A549 (cell line): ENCODE measurements around the gene ZSCAN22. TPM values are rescaled to one million over a fixed set of nuclear protein-coding genes. Genes with fewer than 3 reads are reported as not detected.

ENCODE experiments used
- ATAC-seq, 2 experiments: fragments of 200-7000 bp in 1 of 2; fragments of >200 bp in 1 of 2; cut with Nextera tagmentation in 1 of 2; cut with Tn5 transposase in 1 of 2; 3 replicates each; pipeline versions ENCODE4 v1.8.0 to v1.9.1; 2018 to 2020; ENCODE audit warnings: mild to moderate bottlenecking in 1 of 2, moderate library complexity in 1 of 2
- CTCF ChIA-PET: fragments of 300-600 bp; sonication (Branson Sonifier 250); formaldehyde crosslinking; extraction: SDS; loops from one replicate; lab custom pipeline; 2021; ENCODE audit warnings: antibody characterized with exemption, inconsistent platforms; lab: Yijun Ruan, JAX
- POLR2A ChIA-PET: fragments of 350-600 bp; formaldehyde crosslinking; extraction: SDS; loops from one replicate; lab custom pipeline; 2021; ENCODE audit warnings: antibody characterized with exemption, inconsistent platforms; lab: Yijun Ruan, JAX
- DNase-seq, 2 experiments: peaks; one replicate each; pipeline versions ENCODE4 v3.0.0 to v3.0.0-alpha.2; 2011 to 2016; ENCODE audit warnings: low read depth in 1 of 2, low spot score in 1 of 2
- FAIRE-seq: peaks from 2 replicates; lab custom pipeline; 2011; peaks lifted over from hg19 to GRCh38; lab: Jason Lieb, UNC
- H3K27ac ChIP-seq, 2 experiments: fragments of >200 bp; sonication (Bioruptor Twin); formaldehyde crosslinking; 3 replicates each; pipeline ENCODE4 v1.5.1; 2016 to 2017
- H3K4me1 ChIP-seq: fragments of >200 bp; sonication (Bioruptor Twin); formaldehyde crosslinking; 3 replicates; pipeline ENCODE4 v1.6.1; 2016
- H3K4me2 ChIP-seq: fragments of >200 bp; sonication (Bioruptor Twin); formaldehyde crosslinking; 3 replicates; pipeline ENCODE4 v1.6.1; 2016
- H3K4me3 ChIP-seq: fragments of >200 bp; sonication (Bioruptor Twin); formaldehyde crosslinking; 3 replicates; pipeline ENCODE4 v1.5.1; 2016
- H3K9me3 ChIP-seq: fragments of >200 bp; sonication (Bioruptor Twin); formaldehyde crosslinking; 3 replicates; pipeline ENCODE4 v1.6.1; 2016
- BCL3 ChIP-seq: fragments of >200 bp; sonication (Bioruptor Twin); formaldehyde crosslinking; IDR thresholded peaks from 3 replicates; pipeline ENCODE4 v1.6.1; 2016
- CBX2 ChIP-seq: fragments of 200-600 bp; sonication (generic); IDR thresholded peaks from 2 replicates; pipeline ENCODE4 v1.6.1; 2016; ENCODE audit warnings: low read depth, mild to moderate bottlenecking, borderline replicate concordance
- CTCF ChIP-seq: fragments of >200 bp; sonication (Bioruptor Twin); formaldehyde crosslinking; IDR thresholded peaks from 3 replicates; pipeline ENCODE4 v1.5.1; 2016
- EHF ChIP-seq: fragments of 250-450 bp; sonication (Bioruptor Pico); IDR thresholded peaks from 2 replicates; pipeline ENCODE4 v1.5.0; 2020; ENCODE audit warnings: mild to moderate bottlenecking
- FOXS1 ChIP-seq: fragments of 250-450 bp; sonication (Bioruptor Pico); IDR thresholded peaks from 2 replicates; pipeline ENCODE4 v1.5.0; 2020; ENCODE audit warnings: mild to moderate bottlenecking, moderate library complexity
- HDAC2 ChIP-seq: fragments of 200-600 bp; sonication (generic); IDR thresholded peaks from 2 replicates; pipeline ENCODE4 v1.6.1; 2016
- HEYL ChIP-seq: fragments of 250-450 bp; sonication (Bioruptor Pico); IDR thresholded peaks from 2 replicates; pipeline ENCODE4 v1.8.0; 2021; ENCODE audit warnings: mild to moderate bottlenecking, moderate library complexity
- HMGXB4 ChIP-seq: fragments of 250-450 bp; sonication (Bioruptor Pico); IDR thresholded peaks from 2 replicates; pipeline ENCODE4 v1.5.0; 2021; ENCODE audit warnings: mild to moderate bottlenecking, moderate library complexity, borderline replicate concordance
- HOXB13 ChIP-seq: fragments of 250-450 bp; sonication (Bioruptor Pico); IDR thresholded peaks from 2 replicates; pipeline ENCODE4 v1.5.0; 2020; ENCODE audit warnings: low read depth, mild to moderate bottlenecking, moderate library complexity
- JUN ChIP-seq, 2 experiments: fragments of >200 bp; sonication (Bioruptor Twin); formaldehyde crosslinking; IDR thresholded peaks; 2 replicates in 1 of 2; 3 replicates in 1 of 2; pipeline ENCODE4 v1.6.1; 2016 to 2017
- KDM5A ChIP-seq: fragments of 200-600 bp; sonication (generic); IDR thresholded peaks from 2 replicates; pipeline ENCODE4 v1.6.1; 2016; ENCODE audit warnings: antibody characterized with exemption, mild to moderate bottlenecking
- MAZ ChIP-seq: fragments of 150-350 bp; IDR thresholded peaks from 2 replicates; pipeline ENCODE4 v1.6.1; 2014; ENCODE audit warnings: antibody characterized with exemption, low read depth, low read length, borderline replicate concordance
- NPAS2 ChIP-seq: fragments of 250-450 bp; sonication (Bioruptor Pico); IDR thresholded peaks from 2 replicates; pipeline ENCODE4 v1.8.0; 2022; ENCODE audit warnings: mild to moderate bottlenecking, moderate library complexity, borderline replicate concordance
- NR3C1 ChIP-seq: fragments of >200 bp; sonication (Bioruptor Twin); formaldehyde crosslinking; IDR thresholded peaks from 3 replicates; pipeline ENCODE4 v1.6.1; 2017
- PBX3 ChIP-seq: IDR thresholded peaks from 2 replicates; pipeline ENCODE4 v1.6.1; 2012
- POLR2AphosphoS2 ChIP-seq: conservative IDR thresholded peaks from 2 replicates; pipeline ENCODE4 v1.6.1; 2012; ENCODE audit warnings: low read length, improper control_type of control experiment, inconsistent platforms
- REST ChIP-seq: fragments of 200-600 bp; sonication (generic); IDR thresholded peaks from 2 replicates; pipeline ENCODE4 v1.6.1; 2016; ENCODE audit warnings: antibody characterized with exemption, mild to moderate bottlenecking, moderate library complexity
- RNF2 ChIP-seq: fragments of 200-600 bp; sonication (generic); IDR thresholded peaks from 2 replicates; pipeline ENCODE4 v1.6.1; 2016; ENCODE audit warnings: low read depth, mild to moderate bottlenecking, antibody characterized with exemption, moderate library complexity, borderline replicate concordance
- SMC3 ChIP-seq: fragments of >200 bp; sonication (Bioruptor Twin); formaldehyde crosslinking; IDR thresholded peaks from 3 replicates; pipeline ENCODE4 v1.6.1; 2018; ENCODE audit warnings: inconsistent platforms
- SREBF2 ChIP-seq: fragments of 450-650 bp; IDR thresholded peaks from 2 replicates; pipeline ENCODE4 v1.6.1; 2014; ENCODE audit warnings: mild to moderate bottlenecking, moderate library complexity
- TFCP2L1 ChIP-seq: fragments of 250-450 bp; sonication (Bioruptor Pico); IDR thresholded peaks from 2 replicates; pipeline ENCODE4 v1.5.0; 2021; ENCODE audit warnings: mild to moderate bottlenecking
- USF2 ChIP-seq: fragments of 450-650 bp; IDR thresholded peaks from 2 replicates; pipeline ENCODE4 v1.6.1; 2014; ENCODE audit warnings: antibody characterized with exemption
- ZFP36 ChIP-seq: fragments of 450-650 bp; IDR thresholded peaks from 2 replicates; pipeline ENCODE4 v1.6.1; 2014; ENCODE audit warnings: borderline replicate concordance; ENCODE audit not compliant: partially characterized antibody
- WGBS: methylation state at CpG from one replicate; pipeline ENCODE4 v1.1.6; 2017; ENCODE audit errors: missing lambda C conversion rate; 5-methylcytosine and 5-hydroxymethylcytosine counted together
- polyA plus RNA-seq, 4 experiments: library from polyadenylated mRNA; depleted of rRNA in 3 of 4; stranded (reverse); fragments of >200 nt; fragmentation: RNase III in 1 of 4; extraction: RNeasy Plus Mini Kit Qiagen cat#74134 plus additional on column Dnase treatment in 1 of 4; gene quantifications; 2 replicates in 3 of 4; 3 replicates in 1 of 4; pipeline ENCODE4 v1.2.3, GENCODE V29; 2011 to 2017

Gene ZSCAN22
- polyA plus RNA-seq, 2 of the 4 experiments (the other 2 are of a cell fraction): 2.0 to 4.4 TPM

- Histone ChIP-seq H3K4me2 (peak overlapping the region; percentile 95), H3K4me3 (peak overlapping the region; percentile 81), H3K27ac (peak overlapping the region; percentile 99)
- DNase-seq: no peak
- TF ChIP-seq HEYL (no peak), NPAS2 (peak; percentile 36; the same call in 1 of the 2 replicates)
- TF ChIP-seq, all 56 proteins: peak for 1
- POLR2A ChIA-PET: interaction anchor here (0.6 to 3.8 kb wide), 4 partner anchors 9 to 131 kb away, joined by 3 to 18 read pairs (median 5); partner anchors contain the start of genes ZNF497 and ZNF584
- CTCF ChIA-PET: interaction anchor here (1.0 to 2.0 kb wide), 2 partner anchors 21 to 134 kb away, joined by 3 to 5 read pairs; partner anchors contain the start of gene ZBTB45
- 27% methylated on average over 35 of the region's 36 CpGs for WGBS
- ATAC-seq (peak; percentile 30 to 34), FAIRE-seq (no peak)
- Histone ChIP-seq H3K4me1 (peaks cover 46% of the 10 kb centered on the region), H3K9me3 (no peaks in the 10 kb centered on the region)
Measured at GRCh38 chr19:58385891-58386575, 59.2 kb downstream of the ZSCAN22 start.

- peak; percentile 95 for FAIRE-seq
- peak; percentile 82 to 91 for ATAC-seq
- under 1% methylated on average over 63 of the region's 64 CpGs for WGBS
- CTCF ChIA-PET: interaction anchor here (2.0 kb wide), 1 partner anchor 20 kb away, joined by 5 read pairs; no protein-coding TSS in a partner anchor
- H3K4me3 ChIP-seq: peak within 1 kb of the TSS; percentile 81
- no peaks in the 10 kb centered on the region for H3K9me3 ChIP-seq
- H3K4me1 ChIP-seq: peaks cover 45% of the 10 kb centered on the region
- peak within 1 kb of the TSS; percentile 96 for H3K4me2 ChIP-seq
- peak within 1 kb of the TSS; percentile 99 for H3K27ac ChIP-seq
- POLR2A ChIA-PET: interaction anchor here (1.2 to 3.8 kb wide), 4 partner anchors 10 to 25 kb away, joined by 3 to 18 read pairs (median 8); partner anchors contain the start of genes ZNF497 and ZNF584
- DNase-seq: peak; percentile 99 to 100
- TF ChIP-seq ZFP36: no peak
- peak; percentile 76 for TF ChIP-seq USF2
- TF ChIP-seq HMGXB4: peak; percentile 68
- no peak for TF ChIP-seq KDM5A
- peak; percentile 41 for TF ChIP-seq PBX3
- TF ChIP-seq POLR2AphosphoS2: 0 out of 2 replicates have a peak, but pooled peaks have one; percentile 34
- TF ChIP-seq SREBF2: no peak
- TF ChIP-seq MAZ: no peak
- TF ChIP-seq BCL3: peak; percentile 99
- peak; percentile 71 for TF ChIP-seq HOXB13 (CRISPR knock-in tag)
- TF ChIP-seq TFCP2L1 (CRISPR knock-in tag): peak; percentile 96
- TF ChIP-seq JUN (IDR thresholded peaks at IDR 0.05): peak; percentile 94 to 98
- TF ChIP-seq SMC3: no peak
- TF ChIP-seq CBX2: no peak
- TF ChIP-seq RNF2: peak; percentile 78; the same call in 1 of the 2 replicates
- peak; percentile 49; the same call in 1 of the 2 replicates for TF ChIP-seq FOXS1 (CRISPR knock-in tag)
- TF ChIP-seq REST: no peak; the same call in 1 of the 2 replicates
- no peak for TF ChIP-seq NR3C1
- no peak for TF ChIP-seq HDAC2
- TF ChIP-seq CTCF: no peak
- peak; percentile 82 for TF ChIP-seq EHF (CRISPR knock-in tag)
Measured at GRCh38 chr19:58386576-58387337, 60.0 kb downstream of the ZSCAN22 start, which contains the start of gene RPS5. Gene RPS5 (plus strand): TSS chr19:58387269. CDS start chr19:58388138, 869 bp downstream.
